Occipital lobe (tissue), 2 donors: ENCODE data around the gene AZU1. TPM values are rescaled to one million over a fixed set of nuclear protein-coding genes. Genes with fewer than 3 reads are reported as not detected.

ENCODE experiments used
- DNase-seq: peaks from one replicate; lab custom pipeline; 2025; lab: John Stamatoyannopoulos, UW
- total RNA-seq: library from RNA; depleted of rRNA; stranded (reverse); fragments of >200 nt; gene quantifications from one replicate; pipeline ENCODE4 v1.2.3, GENCODE V29; 2014

Gene AZU1
- total RNA-seq, 1 donor from 2014 or later: 0.31 TPM

- DNase-seq: peak; percentile 49
Measured at GRCh38 chr19:797528-798414, 29.9 kb upstream of the AZU1 start.

GRCh38 chr19:798415-799075, 29.1 kb upstream of the AZU1 start:
- no peak for DNase-seq

- DNase-seq: no peak
Measured at GRCh38 chr19:799076-799881, 28.4 kb upstream of the AZU1 start.

GRCh38 chr19:800360-801029, 27.1 kb upstream of the AZU1 start:
- no peak for DNase-seq

GRCh38 chr19:801030-801860, 26.4 kb upstream of the AZU1 start:
- DNase-seq: no peak

GRCh38 chr19:801861-802497, 25.7 kb upstream of the AZU1 start:
- no peak for DNase-seq

- DNase-seq: no peak
Measured at GRCh38 chr19:802498-803098, 25.0 kb upstream of the AZU1 start.

GRCh38 chr19:803099-803561, 24.5 kb upstream of the AZU1 start:
- no peak for DNase-seq

- DNase-seq: no peak
Measured at GRCh38 chr19:803686-804418, 23.8 kb upstream of the AZU1 start.

GRCh38 chr19:804419-805165, 23.0 kb upstream of the AZU1 start:
- DNase-seq: no peak

- no peak for DNase-seq
Measured at GRCh38 chr19:805166-805551, 22.5 kb upstream of the AZU1 start.

GRCh38 chr19:805600-806550, 21.8 kb upstream of the AZU1 start:
- no peak for DNase-seq

- no peak for DNase-seq
Measured at GRCh38 chr19:806815-807421, 20.7 kb upstream of the AZU1 start.

GRCh38 chr19:807627-808422, 19.8 kb upstream of the AZU1 start:
- no peak for DNase-seq

GRCh38 chr19:808423-808775, 19.2 kb upstream of the AZU1 start:
- no peak for DNase-seq
